H9 (cell line): ENCODE measurements around the gene TMEM147. TPM values are rescaled to one million over a fixed set of nuclear protein-coding genes. Genes with fewer than 3 reads are reported as not detected.

ENCODE experiments used
- DNase-seq: peaks from one replicate; pipeline ENCODE4 v3.0.0-alpha.2; 2017
- H2AFZ ChIP-seq: one replicate; pipeline ENCODE4 v1.6.1; 2013; ENCODE audit warnings: mild to moderate bottlenecking, low read length, control low read depth, moderate library complexity
- H2AK5ac ChIP-seq: 2 replicates; pipeline ENCODE4 v1.6.1; 2013; ENCODE audit warnings: low read length, control low read depth, mixed read lengths; ENCODE audit not compliant: insufficient read length
- H2BK120ac ChIP-seq: one replicate; pipeline ENCODE4 v1.6.1; 2013; ENCODE audit warnings: low read depth, mild to moderate bottlenecking, low read length, control low read depth, inconsistent platforms; ENCODE audit not compliant: poor library complexity, severe bottlenecking
- H2BK12ac ChIP-seq: 2 replicates; pipeline ENCODE4 v1.6.1; 2013; ENCODE audit warnings: low read length, control low read depth, mixed read lengths, low read depth; ENCODE audit not compliant: insufficient read length
- H2BK15ac ChIP-seq: 2 replicates; pipeline ENCODE4 v1.6.1; 2013; ENCODE audit warnings: low read depth, low read length, control low read depth
- H2BK20ac ChIP-seq: one replicate; pipeline ENCODE4 v1.6.1; 2013; ENCODE audit warnings: low read depth, mild to moderate bottlenecking, low read length, control low read depth, inconsistent platforms; ENCODE audit not compliant: poor library complexity, severe bottlenecking
- H2BK5ac ChIP-seq: 2 replicates; pipeline ENCODE4 v1.6.1; 2013; ENCODE audit warnings: low read length, control low read depth, mixed read lengths; ENCODE audit not compliant: insufficient read length
- H3K14ac ChIP-seq: 2 replicates; pipeline ENCODE4 v1.6.1; 2013; ENCODE audit warnings: low read length, control low read depth; ENCODE audit not compliant: insufficient read depth
- H3K18ac ChIP-seq: 2 replicates; pipeline ENCODE4 v1.6.1; 2013; ENCODE audit warnings: low read depth, mild to moderate bottlenecking, mixed read lengths, low read length, control low read depth; ENCODE audit not compliant: insufficient read length
- H3K23ac ChIP-seq: 2 replicates; pipeline ENCODE4 v1.6.1; 2013; ENCODE audit warnings: low read length, control low read depth, mixed read lengths, low read depth; ENCODE audit not compliant: insufficient read length
- H3K23me2 ChIP-seq: 2 replicates; pipeline ENCODE4 v1.6.1; 2013; ENCODE audit warnings: low read depth, mild to moderate bottlenecking, mixed read lengths, low read length, control low read depth; ENCODE audit not compliant: insufficient read length, poor library complexity, severe bottlenecking
- H3K27ac ChIP-seq: 2 replicates; pipeline ENCODE4 v1.5.1; 2013; ENCODE audit warnings: low read length, control low read depth, mixed read lengths, low read depth; ENCODE audit not compliant: insufficient read length
- H3K27me3 ChIP-seq: 2 replicates; pipeline ENCODE4 v1.6.1; 2013; ENCODE audit warnings: low read length, control low read depth, inconsistent platforms; ENCODE audit not compliant: insufficient read depth
- H3K4ac ChIP-seq: 2 replicates; pipeline ENCODE4 v1.6.1; 2013; ENCODE audit warnings: low read depth, mild to moderate bottlenecking, control low read depth, inconsistent platforms, low read length, moderate library complexity
- H3K4me1 ChIP-seq: 2 replicates; pipeline ENCODE4 v1.6.1; 2013; ENCODE audit warnings: low read length, control low read depth, inconsistent platforms; ENCODE audit not compliant: insufficient read depth
- H3K4me2 ChIP-seq: 2 replicates; pipeline ENCODE4 v1.6.1; 2013; ENCODE audit warnings: low read length, control low read depth, mixed read lengths; ENCODE audit not compliant: insufficient read length, insufficient read depth
- H3K56ac ChIP-seq: 2 replicates; pipeline ENCODE4 v1.6.1; 2013; ENCODE audit warnings: low read depth, mild to moderate bottlenecking, mixed read lengths, low read length, control low read depth; ENCODE audit not compliant: insufficient read length
- H3K79me1 ChIP-seq: 2 replicates; pipeline ENCODE4 v1.6.1; 2013; ENCODE audit warnings: low read depth, mild to moderate bottlenecking, moderate library complexity, low read length, control low read depth, inconsistent platforms; ENCODE audit not compliant: insufficient read depth, poor library complexity, severe bottlenecking
- H3K79me2 ChIP-seq: 2 replicates; pipeline ENCODE4 v1.6.1; 2013; ENCODE audit warnings: low read length, control low read depth, inconsistent platforms; ENCODE audit not compliant: insufficient read depth
- H3K9ac ChIP-seq: 2 replicates; pipeline ENCODE4 v1.6.1; 2013; ENCODE audit warnings: low read length, control low read depth, mixed read lengths; ENCODE audit not compliant: insufficient read length; ENCODE audit errors: extremely low read depth
- H3K9me3 ChIP-seq: one replicate; pipeline ENCODE4 v1.6.1; 2013; ENCODE audit warnings: low read depth, low read length, inconsistent platforms; ENCODE audit not compliant: control insufficient read depth
- H3T11ph ChIP-seq: one replicate; pipeline ENCODE4 v1.6.1; 2013; ENCODE audit warnings: mild to moderate bottlenecking, low read length, control low read depth, inconsistent platforms
- H4K20me1 ChIP-seq: one replicate; pipeline ENCODE4 v1.6.1; 2013; ENCODE audit not compliant: control insufficient read depth, insufficient read length, insufficient read depth
- H4K5ac ChIP-seq: 2 replicates; pipeline ENCODE4 v1.6.1; 2013; ENCODE audit warnings: low read depth, mild to moderate bottlenecking, mixed read lengths, low read length, control low read depth; ENCODE audit not compliant: insufficient read length
- H4K8ac ChIP-seq: replicated peaks from 2 replicates; pipeline ENCODE4 v1.6.1; 2013; ENCODE audit warnings: low read length, control low read depth, mixed read lengths, low read depth; ENCODE audit not compliant: insufficient read length
- H4K91ac ChIP-seq: 2 replicates; pipeline ENCODE4 v1.6.1; 2013; ENCODE audit warnings: low read depth, mild to moderate bottlenecking, moderate library complexity, mixed read lengths, low read length, control low read depth; ENCODE audit not compliant: insufficient read length
- H3K27ac Mint-ChIP-seq, 3 experiments: 2 replicates in 2 of 3; 3 replicates in 1 of 3; pipeline ENCODE4 v1.8.0; 2020 to 2021; ENCODE audit warnings: mixed read lengths in 3 of 3, mild to moderate bottlenecking in 1 of 3, moderate library complexity in 1 of 3
- H3K27me3 Mint-ChIP-seq: 2 replicates; pipeline ENCODE4 v1.8.0; 2021; ENCODE audit warnings: low read depth, mild to moderate bottlenecking, moderate library complexity, mixed read lengths
- H3K36me3 Mint-ChIP-seq, 3 experiments: 2 replicates in 2 of 3; 3 replicates in 1 of 3; pipeline ENCODE4 v1.8.0; 2020 to 2021; ENCODE audit warnings: low read depth in 3 of 3, mixed read lengths in 3 of 3; ENCODE audit not compliant: insufficient read depth in 1 of 3
- H3K4me1 Mint-ChIP-seq, 2 experiments: 2 replicates each; pipeline ENCODE4 v1.8.0; 2020; ENCODE audit warnings: mixed read lengths in 2 of 2
- H3K4me3 Mint-ChIP-seq, 2 experiments: 2 replicates in 1 of 2; 3 replicates in 1 of 2; pipeline ENCODE4 v1.8.0; 2020 to 2021; ENCODE audit warnings: mild to moderate bottlenecking in 2 of 2, mixed read lengths in 2 of 2, moderate library complexity in 1 of 2
- H3K9me3 Mint-ChIP-seq, 2 experiments: 2 replicates in 1 of 2; 3 replicates in 1 of 2; pipeline ENCODE4 v1.8.0; 2020; ENCODE audit warnings: mild to moderate bottlenecking in 2 of 2, mixed read lengths in 2 of 2, moderate library complexity in 1 of 2
- CTCF ChIP-seq: fragments of 200-600 bp; sonication (generic); conservative IDR thresholded peaks from 3 replicates; pipeline ENCODE4 v1.8.0; 2021; ENCODE audit warnings: antibody characterized with exemption, mild to moderate bottlenecking
- WGBS: extraction: QIAGEN DNeasy Blood & Tissue Kit; methylation state at CpG from one replicate; pipeline ENCODE4 v1.1.7; 2013; ENCODE audit warnings: missing lambda C conversion rate, low lambda C conversion rate, mixed read lengths; ENCODE audit not compliant: insufficient read length; ENCODE audit errors: extremely low coverage; 5-methylcytosine and 5-hydroxymethylcytosine counted together
- total RNA-seq: library from RNA; stranded (reverse); gene quantifications from 2 replicates; pipeline ENCODE4 v1.2.1, GENCODE V29; 2021

TMEM147 gene
- total RNA-seq, 1 experiment from 2014 or later = 125 TPM

- H3K4me3 Mint-ChIP-seq = no peak overlapping the region
- H2BK120ac ChIP-seq = no peak overlapping the region
- WGBS = no CpG with 5 or more reads among the region's 1 CpG
- no peak overlapping the region for H3K4me2 ChIP-seq
- no peaks in the 10 kb centered on the region for H3K4me1 ChIP-seq
- H4K91ac ChIP-seq = no peak overlapping the region
- no peak for DNase-seq
- H3K9ac ChIP-seq = no peak overlapping the region
- H3T11ph ChIP-seq = no peak overlapping the region
- H3K23ac ChIP-seq = no peak overlapping the region
- H4K5ac ChIP-seq = no peak overlapping the region
- H3K79me1 ChIP-seq = no peaks in the 10 kb centered on the region
- no peak overlapping the region for H2AFZ ChIP-seq
- H3K9me3 ChIP-seq = peaks cover 12% of the 10 kb centered on the region
- no peaks in the 10 kb centered on the region for H3K27me3 ChIP-seq
- no peak overlapping the region for H3K14ac ChIP-seq
- peaks cover 6 to 7% of the 10 kb centered on the region in 2 experiments for H3K4me1 Mint-ChIP-seq
- no peak overlapping the region for H3K18ac ChIP-seq
- no peak overlapping the region for H4K8ac ChIP-seq
- H3K23me2 ChIP-seq = no peaks in the 10 kb centered on the region
- peaks cover 3 to 11% (median 8%) of the 10 kb centered on the region in 3 experiments; a peak in 6 of 7 replicates for H3K36me3 Mint-ChIP-seq
- H2BK12ac ChIP-seq = no peak overlapping the region
- H3K27ac Mint-ChIP-seq = no peak overlapping the region
- H3K27ac ChIP-seq = no peak overlapping the region
- H3K4ac ChIP-seq = no peak overlapping the region
- H2BK20ac ChIP-seq = no peak overlapping the region
- H3K56ac ChIP-seq = no peak overlapping the region
- H4K20me1 ChIP-seq = peaks cover 2% of the 10 kb centered on the region
- H3K9me3 Mint-ChIP-seq = peaks cover 15 to 24% of the 10 kb centered on the region in 2 experiments
- peaks cover 44% of the 10 kb centered on the region for H3K27me3 Mint-ChIP-seq
- no peak overlapping the region for H2BK15ac ChIP-seq
- H2AK5ac ChIP-seq = no peak overlapping the region
- no peaks in the 10 kb centered on the region for H3K79me2 ChIP-seq
- H2BK5ac ChIP-seq = no peak overlapping the region
- no peak for TF ChIP-seq CTCF
Measured at GRCh38 chr19:35571406-35571965, 26.1 kb downstream of the TMEM147 start.
